ENCODE data around the gene ZNF442.

ZNF442 gene

DNA sequence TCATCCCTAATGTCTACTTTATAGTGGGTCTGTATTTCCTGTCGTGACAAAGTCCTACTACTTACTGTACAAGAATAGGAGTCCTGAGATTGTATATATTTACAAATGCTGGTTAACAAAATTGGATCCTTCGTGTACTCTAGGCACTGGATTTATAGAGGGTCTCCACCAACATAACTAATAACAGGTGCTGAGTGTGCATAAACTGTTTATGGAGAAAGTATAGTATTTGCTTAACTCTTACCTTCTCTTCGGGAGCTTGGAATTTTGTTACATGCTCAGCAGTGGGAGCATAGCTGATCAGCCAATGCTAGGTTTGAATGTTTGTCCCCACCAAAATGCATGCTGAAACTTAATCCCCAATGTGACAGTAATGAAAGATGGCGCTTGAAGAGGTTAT, 12.1 kb downstream of the ZNF442 start:
- H3K27me3 ChIP-seq (ENCODE audit: insufficient read depth, low read depth) = no peaks in the 10 kb centered on the region
- TF ChIP-seq CTCF (conservative IDR thresholded peaks at IDR 0.05; ENCODE audit: low read depth, low read length) = no peak
- H3K9ac ChIP-seq = no peak overlapping the region
- H2AFZ ChIP-seq (ENCODE audit: low read depth) = no peak overlapping the region
- no peaks in the 10 kb centered on the region for H3K36me3 ChIP-seq (ENCODE audit: insufficient read depth)
- H4K20me1 ChIP-seq (ENCODE audit: insufficient read depth) = no peaks in the 10 kb centered on the region
- H3K79me2 ChIP-seq (ENCODE audit: insufficient read depth, low read depth) = no peaks in the 10 kb centered on the region
- no peak overlapping the region for H3K4me2 ChIP-seq
- no peaks in the 10 kb centered on the region for H3K4me1 ChIP-seq (ENCODE audit: low read depth, poor library complexity, severe bottlenecking)
- H3K27ac ChIP-seq = no peak overlapping the region
- H3K4me3 ChIP-seq (IDR thresholded peaks at IDR 0.05; ENCODE audit: insufficient read depth, low read depth, low read length) = no peak overlapping the region

- TF ChIP-seq CTCF (conservative IDR thresholded peaks at IDR 0.05; ENCODE audit: low read depth, low read length) = no peak
- Histone ChIP-seq H3K27me3 (ENCODE audit: insufficient read depth, low read depth) (no peaks in the 10 kb centered on the region), H3K4me3 (IDR thresholded peaks at IDR 0.05; ENCODE audit: insufficient read depth, low read depth, low read length) (no peak overlapping the region), H3K9ac (no peak overlapping the region), H3K79me2 (ENCODE audit: insufficient read depth, low read depth) (no peaks in the 10 kb centered on the region), H3K4me1 (ENCODE audit: low read depth, poor library complexity, severe bottlenecking) (no peaks in the 10 kb centered on the region), H3K36me3 (ENCODE audit: insufficient read depth) (no peaks in the 10 kb centered on the region), H3K4me2 (no peak overlapping the region), H3K27ac (no peak overlapping the region), H4K20me1 (ENCODE audit: insufficient read depth) (no peaks in the 10 kb centered on the region), H2AFZ (ENCODE audit: low read depth) (no peak overlapping the region)
These were observed 14.6 kb downstream of the ZNF442 start for GRCh38 chr19:12350890-12351197.

GRCh38 chr19:12350185-12350889, 15.1 kb downstream of the ZNF442 start:
- Histone ChIP-seq H3K4me2 (no peak overlapping the region), H3K9ac (no peak overlapping the region), H4K20me1 (ENCODE audit: insufficient read depth) (no peaks in the 10 kb centered on the region), H2AFZ (ENCODE audit: low read depth) (no peak overlapping the region), H3K27ac (no peak overlapping the region), H3K27me3 (ENCODE audit: insufficient read depth, low read depth) (no peaks in the 10 kb centered on the region), H3K4me1 (ENCODE audit: low read depth, poor library complexity, severe bottlenecking) (no peaks in the 10 kb centered on the region), H3K79me2 (ENCODE audit: insufficient read depth, low read depth) (no peaks in the 10 kb centered on the region), H3K4me3 (IDR thresholded peaks at IDR 0.05; ENCODE audit: insufficient read depth, low read depth, low read length) (no peak overlapping the region), H3K36me3 (ENCODE audit: insufficient read depth) (no peaks in the 10 kb centered on the region)
- TF ChIP-seq CTCF (conservative IDR thresholded peaks at IDR 0.05; ENCODE audit: low read depth, low read length) = no peak

DNA sequence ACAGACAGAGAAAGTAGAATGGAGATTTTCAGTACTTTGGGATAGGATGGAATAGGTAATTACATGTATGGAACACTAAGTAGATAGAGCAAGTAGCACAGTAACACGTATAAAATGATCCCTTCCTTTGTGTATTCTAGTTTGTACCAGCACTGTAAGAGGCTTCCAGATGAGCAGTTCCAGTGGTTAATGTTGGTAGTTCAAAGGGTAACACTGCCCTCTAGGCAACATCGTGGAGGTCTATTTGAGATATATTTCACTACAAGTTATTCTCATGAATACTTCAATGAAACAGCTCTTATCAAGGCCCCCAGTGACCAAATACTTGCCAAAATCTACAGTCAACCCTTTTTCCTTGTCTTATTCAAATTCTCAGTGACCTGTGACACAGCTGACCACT, 18.6 kb downstream of the ZNF442 start:
- Histone ChIP-seq H3K79me2 (ENCODE audit: insufficient read depth, low read depth) (no peaks in the 10 kb centered on the region), H3K9ac (no peak overlapping the region), H4K20me1 (ENCODE audit: insufficient read depth) (no peaks in the 10 kb centered on the region), H2AFZ (ENCODE audit: low read depth) (no peak overlapping the region), H3K4me1 (ENCODE audit: low read depth, poor library complexity, severe bottlenecking) (no peaks in the 10 kb centered on the region), H3K27me3 (ENCODE audit: insufficient read depth, low read depth) (no peaks in the 10 kb centered on the region), H3K4me3 (IDR thresholded peaks at IDR 0.05; ENCODE audit: insufficient read depth, low read depth, low read length) (no peak overlapping the region), H3K36me3 (ENCODE audit: insufficient read depth) (no peaks in the 10 kb centered on the region), H3K4me2 (no peak overlapping the region), H3K27ac (no peak overlapping the region)
- TF ChIP-seq CTCF (conservative IDR thresholded peaks at IDR 0.05; ENCODE audit: low read depth, low read length) = no peak

Measured in KMS-11 (cell line).